GM12878 (cell line): ENCODE measurements around the gene FIBCD1. TPM values are rescaled to one million over a fixed set of nuclear protein-coding genes. Genes with fewer than 3 reads are reported as not detected.

Source experiments
- ATAC-seq: fragments of 200-7000 bp; cut with Tn5 transposase; 3 replicates; pipeline ENCODE4 v1.9.1; 2020; ENCODE audit warnings: mild to moderate bottlenecking, moderate library complexity
- BruUV-seq: library from RNA; stranded (reverse); fragments of 400-500 nt; replicated peaks from 2 replicates; lab custom pipeline; 2021; lab: Mats Ljungman, UMichigan
- CTCF ChIA-PET: fragments of 300-600 bp; sonication (Branson Sonifier 250); formaldehyde crosslinking; extraction: SDS; loops from one replicate; lab custom pipeline; 2021; ENCODE audit warnings: inconsistent platforms; lab: Yijun Ruan, JAX
- POLR2A ChIA-PET: fragments of 350-600 bp; formaldehyde crosslinking; extraction: SDS; loops from one replicate; lab custom pipeline; 2021; ENCODE audit warnings: inconsistent platforms; lab: Charles Lee
- RAD21 ChIA-PET: fragments of 300-600 bp; sonication (Branson Sonifier 250); formaldehyde crosslinking; loops from one replicate; lab custom pipeline; 2023; ENCODE audit warnings: antibody characterized with exemption; ENCODE audit not compliant: unreplicated experiment; lab: Charles Lee
- SMC1A ChIA-PET: fragments of 300-600 bp; sonication (Branson Sonifier 250); formaldehyde crosslinking; loops from one replicate; lab custom pipeline; 2023; ENCODE audit not compliant: unreplicated experiment, uncharacterized antibody; lab: Charles Lee
- DNase-seq: peaks from one replicate; pipeline ENCODE4 v3.0.0-alpha.2; 2011; ENCODE audit warnings: low read depth, low spot score
- FAIRE-seq: peaks from 3 replicates; lab custom pipeline; 2011; peaks lifted over from hg19 to GRCh38; lab: Jason Lieb, UNC
- H2AFZ ChIP-seq: 2 replicates; pipeline ENCODE4 v1.6.0; 2011; ENCODE audit warnings: low read depth, low read length, control low read depth; ENCODE audit not compliant: control insufficient read depth
- H3K27ac ChIP-seq: 2 replicates; pipeline ENCODE4 v1.5.1; 2011; ENCODE audit warnings: control low read depth; ENCODE audit not compliant: control insufficient read depth, insufficient read depth
- H3K27me3 ChIP-seq, 2 experiments: replicated peaks in 1 of 2; 2 replicates each; pipeline versions ENCODE4 v1.6.0 to v1.6.1; 2011; ENCODE audit warnings: low read length in 1 of 2; ENCODE audit not compliant: control insufficient read depth in 2 of 2, insufficient read depth in 2 of 2
- H3K36me3 ChIP-seq, 2 experiments: 2 replicates each; pipeline ENCODE4 v1.5.1; 2011; ENCODE audit warnings: low read length in 1 of 2; ENCODE audit not compliant: control insufficient read depth in 2 of 2, insufficient read depth in 2 of 2
- H3K4me1 ChIP-seq: 2 replicates; pipeline ENCODE4 v1.6.1; 2011; ENCODE audit warnings: mild to moderate bottlenecking, low read length, moderate library complexity, mixed read lengths; ENCODE audit not compliant: control insufficient read depth, insufficient read depth
- H3K4me2 ChIP-seq: 2 replicates; pipeline ENCODE4 v1.6.0; 2011; ENCODE audit warnings: control low read depth; ENCODE audit not compliant: control insufficient read depth, insufficient read depth
- H3K4me3 ChIP-seq: fragments of 200-600 bp; sonication (generic); 2 replicates; pipeline ENCODE4 v1.5.1; 2016
- H3K79me2 ChIP-seq: 2 replicates; pipeline ENCODE4 v1.6.0; 2011; ENCODE audit warnings: low read length; ENCODE audit not compliant: control insufficient read depth, insufficient read depth
- H3K9ac ChIP-seq: 2 replicates; pipeline ENCODE4 v1.8.0; 2011; ENCODE audit warnings: low read length, control low read depth, mixed read lengths; ENCODE audit not compliant: control insufficient read depth, insufficient read depth
- H3K9me3 ChIP-seq: replicated peaks from 3 replicates; pipeline ENCODE4 v1.5.1; 2011; ENCODE audit warnings: mild to moderate bottlenecking, low read length; ENCODE audit not compliant: control insufficient read depth, insufficient read depth
- H4K20me1 ChIP-seq: 2 replicates; pipeline ENCODE4 v1.6.0; 2011; ENCODE audit not compliant: control insufficient read depth, insufficient read depth
- ASH2L ChIP-seq: fragments of 300-600, 200-600 bp; sonication (generic); IDR thresholded peaks from 2 replicates; pipeline ENCODE4 v1.6.1; 2017; ENCODE audit warnings: low read depth, mild to moderate bottlenecking, borderline replicate concordance
- CTCF ChIP-seq, 3 experiments: IDR thresholded peaks in 2 of 3; conservative IDR thresholded peaks in 1 of 3; 2 replicates each; pipeline ENCODE4 v1.5.1; 2011; ENCODE audit warnings: low read depth in 3 of 3, low read length in 3 of 3, mild to moderate bottlenecking in 3 of 3, control low read depth in 2 of 3, moderate library complexity in 2 of 3, inconsistent platforms in 1 of 3, mixed read lengths in 1 of 3; ENCODE audit not compliant: control insufficient read depth in 2 of 3, insufficient read depth in 1 of 3; ENCODE audit errors: extremely low read depth in 1 of 3
- IKZF1 ChIP-seq: fragments of 450-650 bp; conservative IDR thresholded peaks from 2 replicates; pipeline ENCODE4 v1.6.1; 2017; ENCODE audit warnings: antibody characterized with exemption, mild to moderate bottlenecking
- NFIC ChIP-seq: IDR thresholded peaks from 2 replicates; pipeline ENCODE4 v1.6.1; 2012; ENCODE audit warnings: low read depth, mild to moderate bottlenecking, inconsistent platforms, low read length, moderate library complexity
- NR2F1 ChIP-seq: fragments of 450-650 bp; conservative IDR thresholded peaks from 2 replicates; pipeline ENCODE4 v1.6.1; 2017; ENCODE audit warnings: mild to moderate bottlenecking
- SMAD5 ChIP-seq: IDR thresholded peaks from 2 replicates; pipeline ENCODE4 v1.6.1; 2016; ENCODE audit warnings: antibody characterized with exemption, low read depth
- SMC3 ChIP-seq: IDR thresholded peaks from 2 replicates; pipeline ENCODE4 v1.6.1; 2011; ENCODE audit warnings: low read length, improper control_type of control experiment, borderline replicate concordance
- SPI1 ChIP-seq: IDR thresholded peaks from 2 replicates; pipeline ENCODE4 v1.6.1; 2011; ENCODE audit warnings: low read depth, mild to moderate bottlenecking, low read length, moderate library complexity, borderline replicate concordance; ENCODE audit not compliant: insufficient read depth
- TCF7 ChIP-seq: IDR thresholded peaks from 2 replicates; pipeline ENCODE4 v1.6.1; 2014; ENCODE audit warnings: antibody characterized with exemption, borderline replicate concordance
- ZNF384 ChIP-seq: IDR thresholded peaks from 2 replicates; pipeline ENCODE4 v1.6.1; 2012; ENCODE audit warnings: low read depth, mild to moderate bottlenecking, low read length, improper control_type of control experiment, borderline replicate concordance
- WGBS: methylation state at CpG from one replicate; pipeline ENCODE4 v1.1.6; 2016; ENCODE audit warnings: low lambda C conversion rate; ENCODE audit not compliant: insufficient replicate concordance, insufficient coverage; ENCODE audit errors: missing lambda C conversion rate; 5-methylcytosine and 5-hydroxymethylcytosine counted together
- in situ Hi-C: fragments of 300-500 bp; cut with MboI; formaldehyde crosslinking; loops from 9 replicates; pipeline ENCODE4 v1.14.3; 2018; ENCODE audit warnings: mixed read lengths
- intact Hi-C: fragments of 100-400 bp; cut with micrococcal nuclease; formaldehyde crosslinking; loops from one replicate; pipeline ENCODE4 v1.14.2; 2022; ENCODE audit not compliant: unreplicated experiment
- polyA plus RNA-seq, 11 experiments: library from polyadenylated mRNA; depleted of rRNA in 4 of 11; unstranded in 6 of 11; stranded (reverse) in 5 of 11; fragments of >200 nt; fragmentation: Nextera tagmentation in 4 of 11; fragmentation: Illumina TruSeq in 1 of 11; extraction: Ambion mirVana in 4 of 11; extraction: Trizol in 1 of 11; gene quantifications; 1 replicate in 1 of 11; 2 replicates in 10 of 11; pipeline versions ENCODE4 v1.2.1 to v1.2.3, GENCODE V29; 2011 to 2016; ENCODE audit warnings: inconsistent platforms in 2 of 11, missing spikeins in 2 of 11, low read depth in 1 of 11
- total RNA-seq, 4 experiments: library from RNA; depleted of rRNA in 3 of 4; stranded (reverse); fragments of >200 nt in 3 of 4; fragmentation: Illumina TruSeq in 1 of 4; extraction: Trizol in 1 of 4; gene quantifications; 2 replicates each; pipeline versions ENCODE4 v1.2.1 to v1.2.3, GENCODE V29; 2013 to 2021
- TF ChIP-seq, protein P1 (sequence below): IDR thresholded peaks from 2 replicates; pipeline ENCODE4 v1.6.1; 2011; ENCODE audit warnings: low read depth, low read length, improper control_type of control experiment, borderline replicate concordance
- TF ChIP-seq, protein P2 (sequence below): IDR thresholded peaks from 2 replicates; pipeline ENCODE4 v1.6.1; 2012; ENCODE audit warnings: low read depth, low read length, improper control_type of control experiment
- TF ChIP-seq, protein P3 (sequence below): fragments of 450-650 bp; IDR thresholded peaks from 2 replicates; pipeline ENCODE4 v1.6.1; 2017; ENCODE audit warnings: antibody characterized with exemption, mild to moderate bottlenecking, moderate library complexity

Gene FIBCD1
- total and polyA plus RNA-seq, 10 of the 15 experiments (the other 5 are each of a cell fraction or from before 2014, with no cell fraction given) = 0.04 to 0.95 (median 0.25) TPM; not detected in 6

GRCh38 chr9:130899051-130899748, 39.8 kb downstream of the FIBCD1 start:
- no peaks in the 10 kb centered on the region for H3K4me1 ChIP-seq
- H4K20me1 ChIP-seq = no peaks in the 10 kb centered on the region
- H3K27me3 ChIP-seq = no peaks in the 10 kb centered on the region; a peak in 1 of 4 replicates
- no peak overlapping the region for H3K27ac ChIP-seq
- ChIA-PET SMC1A (interaction anchor here (1.4 kb wide), 1 partner anchor 28 kb away, joined by 3 read pairs; no protein-coding TSS in a partner anchor), RAD21 (no interaction called here), CTCF (no interaction called here), POLR2A (no interaction called here)
- no TSS peak for BruUV-seq
- H3K4me2 ChIP-seq = no peak overlapping the region
- no peak overlapping the region for H2AFZ ChIP-seq
- no peak overlapping the region for H3K4me3 ChIP-seq
- no peak for DNase-seq
- no peak for ATAC-seq
- H3K79me2 ChIP-seq = no peaks in the 10 kb centered on the region
- in situ Hi-C loops = no loop called here
- H3K9ac ChIP-seq = no peak overlapping the region
- WGBS = 73% methylated on average over 21 of the region's 25 CpGs
- H3K36me3 ChIP-seq = no peaks in the 10 kb centered on the region
- FAIRE-seq = no peak
- H3K9me3 ChIP-seq = no peaks in the 10 kb centered on the region
- intact Hi-C loops = no loop called here
- no peak for TF ChIP-seq ASH2L
- TF ChIP-seq, protein P1, sequence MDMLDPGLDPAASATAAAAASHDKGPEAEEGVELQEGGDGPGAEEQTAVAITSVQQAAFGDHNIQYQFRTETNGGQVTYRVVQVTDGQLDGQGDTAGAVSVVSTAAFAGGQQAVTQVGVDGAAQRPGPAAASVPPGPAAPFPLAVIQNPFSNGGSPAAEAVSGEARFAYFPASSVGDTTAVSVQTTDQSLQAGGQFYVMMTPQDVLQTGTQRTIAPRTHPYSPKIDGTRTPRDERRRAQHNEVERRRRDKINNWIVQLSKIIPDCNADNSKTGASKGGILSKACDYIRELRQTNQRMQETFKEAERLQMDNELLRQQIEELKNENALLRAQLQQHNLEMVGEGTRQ = no peak
- TF ChIP-seq, protein P2, sequence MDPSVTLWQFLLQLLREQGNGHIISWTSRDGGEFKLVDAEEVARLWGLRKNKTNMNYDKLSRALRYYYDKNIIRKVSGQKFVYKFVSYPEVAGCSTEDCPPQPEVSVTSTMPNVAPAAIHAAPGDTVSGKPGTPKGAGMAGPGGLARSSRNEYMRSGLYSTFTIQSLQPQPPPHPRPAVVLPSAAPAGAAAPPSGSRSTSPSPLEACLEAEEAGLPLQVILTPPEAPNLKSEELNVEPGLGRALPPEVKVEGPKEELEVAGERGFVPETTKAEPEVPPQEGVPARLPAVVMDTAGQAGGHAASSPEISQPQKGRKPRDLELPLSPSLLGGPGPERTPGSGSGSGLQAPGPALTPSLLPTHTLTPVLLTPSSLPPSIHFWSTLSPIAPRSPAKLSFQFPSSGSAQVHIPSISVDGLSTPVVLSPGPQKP = no peak
- no peak for TF ChIP-seq NFIC
- TF ChIP-seq NR2F1 = no peak
- TF ChIP-seq SMC3 = no peak
- TF ChIP-seq SMAD5 = no peak
- TF ChIP-seq IKZF1 = no peak
- TF ChIP-seq, protein P3, sequence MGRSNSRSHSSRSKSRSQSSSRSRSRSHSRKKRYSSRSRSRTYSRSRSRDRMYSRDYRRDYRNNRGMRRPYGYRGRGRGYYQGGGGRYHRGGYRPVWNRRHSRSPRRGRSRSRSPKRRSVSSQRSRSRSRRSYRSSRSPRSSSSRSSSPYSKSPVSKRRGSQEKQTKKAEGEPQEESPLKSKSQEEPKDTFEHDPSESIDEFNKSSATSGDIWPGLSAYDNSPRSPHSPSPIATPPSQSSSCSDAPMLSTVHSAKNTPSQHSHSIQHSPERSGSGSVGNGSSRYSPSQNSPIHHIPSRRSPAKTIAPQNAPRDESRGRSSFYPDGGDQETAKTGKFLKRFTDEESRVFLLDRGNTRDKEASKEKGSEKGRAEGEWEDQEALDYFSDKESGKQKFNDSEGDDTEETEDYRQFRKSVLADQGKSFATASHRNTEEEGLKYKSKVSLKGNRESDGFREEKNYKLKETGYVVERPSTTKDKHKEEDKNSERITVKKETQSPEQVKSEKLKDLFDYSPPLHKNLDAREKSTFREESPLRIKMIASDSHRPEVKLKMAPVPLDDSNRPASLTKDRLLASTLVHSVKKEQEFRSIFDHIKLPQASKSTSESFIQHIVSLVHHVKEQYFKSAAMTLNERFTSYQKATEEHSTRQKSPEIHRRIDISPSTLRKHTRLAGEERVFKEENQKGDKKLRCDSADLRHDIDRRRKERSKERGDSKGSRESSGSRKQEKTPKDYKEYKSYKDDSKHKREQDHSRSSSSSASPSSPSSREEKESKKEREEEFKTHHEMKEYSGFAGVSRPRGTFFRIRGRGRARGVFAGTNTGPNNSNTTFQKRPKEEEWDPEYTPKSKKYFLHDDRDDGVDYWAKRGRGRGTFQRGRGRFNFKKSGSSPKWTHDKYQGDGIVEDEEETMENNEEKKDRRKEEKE = no peak
- TF ChIP-seq TCF7 = no peak
- no peak for TF ChIP-seq CTCF (IDR thresholded peaks at IDR 0.05 in 2 of 3, conservative IDR thresholded peaks at IDR 0.05 in 1 of 3; ENCODE audit: control insufficient read depth in 2 of 3, extremely low read depth in 1 of 3, insufficient read depth in 1 of 3, low read depth in 3 of 3, low read length in 3 of 3)
- TF ChIP-seq ZNF384 = no peak
- no peak for TF ChIP-seq SPI1
